Bronchial epithelial cell (primary cell): ENCODE results near the gene TEX13A. TPM values are rescaled to one million over a fixed set of nuclear protein-coding genes. Genes with fewer than 3 reads are reported as not detected.

Experiments
- DNase-seq: peaks from one replicate; pipeline ENCODE4 v3.0.0-alpha.2; 2010; ENCODE audit warnings: low read depth
- FAIRE-seq: peaks from 2 replicates; lab custom pipeline; 2011; peaks lifted over from hg19 to GRCh38; lab: Jason Lieb, UNC
- H3K27me3 ChIP-seq: 2 replicates; pipeline ENCODE4 v1.5.1; 2011; ENCODE audit warnings: low read length; ENCODE audit not compliant: control insufficient read depth, insufficient read depth
- H3K36me3 ChIP-seq: 2 replicates; pipeline ENCODE4 v1.5.1; 2011; ENCODE audit warnings: low read length; ENCODE audit not compliant: control insufficient read depth, insufficient read depth
- H3K4me3 ChIP-seq: 2 replicates; pipeline ENCODE4 v1.5.1; 2011; ENCODE audit warnings: mild to moderate bottlenecking, low read depth, low read length, control low read depth
- CTCF ChIP-seq: IDR thresholded peaks from 2 replicates; pipeline ENCODE4 v1.5.1; 2011; ENCODE audit warnings: mild to moderate bottlenecking, moderate library complexity, low read length, control low read depth, inconsistent platforms; ENCODE audit not compliant: insufficient read depth, severe bottlenecking
- total RNA-seq: library from RNA; depleted of rRNA; stranded (reverse); fragments of >200 nt; gene quantifications from 2 replicates; pipeline ENCODE4 v1.2.1, GENCODE V29; 2014

TEX13A gene
- not detected in 2 replicates for total RNA-seq

GRCh38 chrX:105220636-105221035 lies at the start of gene TEX13A:
TEX13A (minus strand) TSS chrX:105220694; CDS start chrX:105220397, 297 bp downstream.
- Histone ChIP-seq H3K4me3 (no peak within 1 kb of the TSS), H3K27me3 (no peaks in the 10 kb centered on the region), H3K36me3 (no peaks in the 10 kb centered on the region)
- no peak for FAIRE-seq
- DNase-seq: no peak
- no peak for TF ChIP-seq CTCF

GRCh38 chrX:105269386-105269785 lies 48.9 kb upstream of the TEX13A start:
- no peaks in the 10 kb centered on the region for H3K36me3 ChIP-seq
- no peak for FAIRE-seq
- H3K4me3 ChIP-seq: no peak overlapping the region
- DNase-seq: no peak
- TF ChIP-seq CTCF: no peak
- no peaks in the 10 kb centered on the region for H3K27me3 ChIP-seq

GRCh38 chrX:105267167-105267566 lies 46.7 kb upstream of the TEX13A start:
- no peak for TF ChIP-seq CTCF
- H3K27me3 ChIP-seq: no peaks in the 10 kb centered on the region
- H3K4me3 ChIP-seq: no peak overlapping the region
- FAIRE-seq: no peak
- DNase-seq: no peak
- H3K36me3 ChIP-seq: no peaks in the 10 kb centered on the region

GRCh38 chrX:105266456-105266855 lies 46.0 kb upstream of the TEX13A start:
- no peak overlapping the region for H3K4me3 ChIP-seq
- TF ChIP-seq CTCF: no peak
- DNase-seq (no peak), FAIRE-seq (no peak)
- H3K27me3 ChIP-seq: no peaks in the 10 kb centered on the region
- no peaks in the 10 kb centered on the region for H3K36me3 ChIP-seq

- H3K27me3 ChIP-seq: no peaks in the 10 kb centered on the region
- H3K36me3 ChIP-seq: no peaks in the 10 kb centered on the region
- DNase-seq: no peak
- no peak overlapping the region for H3K4me3 ChIP-seq
- no peak for TF ChIP-seq CTCF
- FAIRE-seq: no peak
Observed at GRCh38 chrX:105265093-105265492, 44.6 kb upstream of the TEX13A start.

GRCh38 chrX:105263801-105264200 lies 43.3 kb upstream of the TEX13A start:
- no peak for DNase-seq
- Histone ChIP-seq H3K4me3 (no peak overlapping the region), H3K36me3 (no peaks in the 10 kb centered on the region), H3K27me3 (no peaks in the 10 kb centered on the region)
- no peak for TF ChIP-seq CTCF
- FAIRE-seq: no peak
